H54 (cell line): ENCODE data around the gene VAV2.
"Not testable (repeated sequence)": the region's sequence is repeated elsewhere in the genome, so short reads cannot be mapped to it uniquely, and the experiment has no call there.

Experiments
- DNase-seq: peaks from one replicate; pipeline ENCODE4 v3.0.0; 2011; ENCODE audit warnings: low spot score, mixed read lengths; ENCODE audit not compliant: insufficient read length
- FAIRE-seq: peaks from 3 replicates; lab custom pipeline; 2011; peaks lifted over from hg19 to GRCh38; lab: Jason Lieb, UNC
- POLR2A ChIP-seq: IDR thresholded peaks from 2 replicates; pipeline ENCODE4 v1.6.1; 2011; ENCODE audit warnings: low read depth, mild to moderate bottlenecking, low read length

The VAV2 gene

GRCh38 chr9:133906932-133907910 lies 84.9 kb downstream of the VAV2 start:
- TF ChIP-seq POLR2A, result no peak
- DNase-seq, result no peak
- no peak for FAIRE-seq

- no peak for TF ChIP-seq POLR2A
- FAIRE-seq, result no peak
Observed at GRCh38 chr9:133906218-133906617, 85.9 kb downstream of the VAV2 start.

GRCh38 chr9:133905493-133905892 lies 86.6 kb downstream of the VAV2 start:
- DNase-seq (no peak), FAIRE-seq (no peak)
- no peak for TF ChIP-seq POLR2A

More at GRCh38 chr9:133906218-133906617, 85.9 kb downstream of the VAV2 start:
- DNase-seq, result no peak

- TF ChIP-seq POLR2A, result no peak
- FAIRE-seq, result no peak
- no peak for DNase-seq
Observed at GRCh38 chr9:133904346-133905090, 87.6 kb downstream of the VAV2 start.

GRCh38 chr9:133901184-133901835 lies 90.8 kb downstream of the VAV2 start:
- FAIRE-seq (no peak), DNase-seq (no peak)

GRCh38 chr9:133897675-133898074 lies 94.4 kb downstream of the VAV2 start:
- no peak for TF ChIP-seq POLR2A
- no peak for DNase-seq
- no peak for FAIRE-seq

More at GRCh38 chr9:133901184-133901835, 90.8 kb downstream of the VAV2 start:
- TF ChIP-seq POLR2A, result no peak

- FAIRE-seq, DNase-seq: not testable (repeated sequence)
Observed at GRCh38 chr9:133896007-133896406, 96.1 kb downstream of the VAV2 start.

GRCh38 chr9:133895335-133895734 lies 96.8 kb downstream of the VAV2 start:
- DNase-seq (no peak), FAIRE-seq (no peak)
- TF ChIP-seq POLR2A, result no peak

GRCh38 chr9:133894377-133895321 lies 97.5 kb downstream of the VAV2 start:
- DNase-seq, result no peak
- FAIRE-seq, result no peak
- no peak for TF ChIP-seq POLR2A

- no peak for DNase-seq
Observed at GRCh38 chr9:133893191-133893994, 98.7 kb downstream of the VAV2 start.

GRCh38 chr9:133892193-133892920 lies 99.8 kb downstream of the VAV2 start:
- no peak for DNase-seq
- TF ChIP-seq POLR2A, result no peak
- FAIRE-seq, result no peak

More at GRCh38 chr9:133893191-133893994, 98.7 kb downstream of the VAV2 start:
- FAIRE-seq, result no peak
- TF ChIP-seq POLR2A, result no peak
